GM12878 (cell line): ENCODE results near the gene HSPB3. TPM values are rescaled to one million over a fixed set of nuclear protein-coding genes. Genes with fewer than 3 reads are reported as not detected.

Source experiments
- CTCF ChIP-seq, 3 experiments: IDR thresholded peaks in 2 of 3; conservative IDR thresholded peaks in 1 of 3; 2 replicates each; pipeline ENCODE4 v1.5.1; 2011; ENCODE audit warnings: low read depth in 3 of 3, low read length in 3 of 3, mild to moderate bottlenecking in 3 of 3, control low read depth in 2 of 3, moderate library complexity in 2 of 3, inconsistent platforms in 1 of 3, mixed read lengths in 1 of 3; ENCODE audit not compliant: control insufficient read depth in 2 of 3, insufficient read depth in 1 of 3; ENCODE audit errors: extremely low read depth in 1 of 3
- CUX1 ChIP-seq: IDR thresholded peaks from 2 replicates; pipeline ENCODE4 v1.6.1; 2012; ENCODE audit warnings: improper control_type of control experiment, low read depth, low read length; ENCODE audit not compliant: insufficient replicate concordance
- ESRRA ChIP-seq: IDR thresholded peaks from 2 replicates; pipeline ENCODE4 v1.6.1; 2012; ENCODE audit warnings: mild to moderate bottlenecking, low read length, improper control_type of control experiment
- GABPA ChIP-seq: IDR thresholded peaks from 2 replicates; pipeline ENCODE4 v1.6.1; 2014; ENCODE audit warnings: antibody characterized with exemption, low read depth, mild to moderate bottlenecking, inconsistent platforms
- MLLT1 ChIP-seq: fragments of 450-650 bp; IDR thresholded peaks from 2 replicates; pipeline ENCODE4 v1.6.1; 2016; ENCODE audit warnings: mild to moderate bottlenecking
- MXI1 ChIP-seq: fragments of 150-350 bp; IDR thresholded peaks from 2 replicates; pipeline ENCODE4 v1.6.1; 2011; ENCODE audit warnings: low read depth, mild to moderate bottlenecking, inconsistent platforms, low read length, improper control_type of control experiment
- YY1 ChIP-seq: IDR thresholded peaks from 2 replicates; pipeline ENCODE4 v1.6.1; 2011; ENCODE audit warnings: low read depth, mild to moderate bottlenecking, low read length
- ZBED1 ChIP-seq: IDR thresholded peaks from 2 replicates; pipeline ENCODE4 v1.6.1; 2016; ENCODE audit warnings: borderline replicate concordance
- polyA plus RNA-seq, 11 experiments: library from polyadenylated mRNA; depleted of rRNA in 4 of 11; unstranded in 6 of 11; stranded (reverse) in 5 of 11; fragments of >200 nt; fragmentation: Nextera tagmentation in 4 of 11; fragmentation: Illumina TruSeq in 1 of 11; extraction: Ambion mirVana in 4 of 11; extraction: Trizol in 1 of 11; gene quantifications; 1 replicate in 1 of 11; 2 replicates in 10 of 11; pipeline versions ENCODE4 v1.2.1 to v1.2.3, GENCODE V29; 2011 to 2016; ENCODE audit warnings: inconsistent platforms in 2 of 11, missing spikeins in 2 of 11, low read depth in 1 of 11
- total RNA-seq, 4 experiments: library from RNA; depleted of rRNA in 3 of 4; stranded (reverse); fragments of >200 nt in 3 of 4; fragmentation: Illumina TruSeq in 1 of 4; extraction: Trizol in 1 of 4; gene quantifications; 2 replicates each; pipeline versions ENCODE4 v1.2.1 to v1.2.3, GENCODE V29; 2013 to 2021
- TF ChIP-seq, protein P1 (sequence below): IDR thresholded peaks from 2 replicates; pipeline ENCODE4 v1.6.1; 2011; ENCODE audit warnings: low read depth, mild to moderate bottlenecking, low read length, moderate library complexity, borderline replicate concordance; ENCODE audit errors: extremely low read depth
- TF ChIP-seq, protein P2 (sequence below): fragments of 450-650 bp; conservative IDR thresholded peaks from 2 replicates; pipeline ENCODE4 v1.6.1; 2017; ENCODE audit warnings: mild to moderate bottlenecking, moderate library complexity
- TF ChIP-seq, protein P3 (sequence below): fragments of 450-650 bp; IDR thresholded peaks from 2 replicates; pipeline ENCODE4 v1.6.1; 2016; ENCODE audit warnings: mild to moderate bottlenecking, moderate library complexity, borderline replicate concordance

Gene HSPB3
- total and polyA plus RNA-seq, 10 of the 15 experiments (the other 5 are each of a cell fraction or from before 2014, with no cell fraction given) = 0.11 to 0.60 (median 0.29) TPM; not detected in 7

- TF ChIP-seq CUX1 (no peak), ESRRA (no peak), MLLT1 (no peak), ZBED1 (no peak), CTCF (IDR thresholded peaks at IDR 0.05 in 2 of 3, conservative IDR thresholded peaks at IDR 0.05 in 1 of 3; ENCODE audit: control insufficient read depth in 2 of 3, extremely low read depth in 1 of 3, insufficient read depth in 1 of 3, low read depth in 3 of 3, low read length in 3 of 3) (no peak), YY1 (no peak), GABPA (no peak), MXI1 (no peak)
- TF ChIP-seq, protein P1, sequence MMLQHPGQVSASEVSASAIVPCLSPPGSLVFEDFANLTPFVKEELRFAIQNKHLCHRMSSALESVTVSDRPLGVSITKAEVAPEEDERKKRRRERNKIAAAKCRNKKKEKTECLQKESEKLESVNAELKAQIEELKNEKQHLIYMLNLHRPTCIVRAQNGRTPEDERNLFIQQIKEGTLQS = no peak
- TF ChIP-seq, protein P2, sequence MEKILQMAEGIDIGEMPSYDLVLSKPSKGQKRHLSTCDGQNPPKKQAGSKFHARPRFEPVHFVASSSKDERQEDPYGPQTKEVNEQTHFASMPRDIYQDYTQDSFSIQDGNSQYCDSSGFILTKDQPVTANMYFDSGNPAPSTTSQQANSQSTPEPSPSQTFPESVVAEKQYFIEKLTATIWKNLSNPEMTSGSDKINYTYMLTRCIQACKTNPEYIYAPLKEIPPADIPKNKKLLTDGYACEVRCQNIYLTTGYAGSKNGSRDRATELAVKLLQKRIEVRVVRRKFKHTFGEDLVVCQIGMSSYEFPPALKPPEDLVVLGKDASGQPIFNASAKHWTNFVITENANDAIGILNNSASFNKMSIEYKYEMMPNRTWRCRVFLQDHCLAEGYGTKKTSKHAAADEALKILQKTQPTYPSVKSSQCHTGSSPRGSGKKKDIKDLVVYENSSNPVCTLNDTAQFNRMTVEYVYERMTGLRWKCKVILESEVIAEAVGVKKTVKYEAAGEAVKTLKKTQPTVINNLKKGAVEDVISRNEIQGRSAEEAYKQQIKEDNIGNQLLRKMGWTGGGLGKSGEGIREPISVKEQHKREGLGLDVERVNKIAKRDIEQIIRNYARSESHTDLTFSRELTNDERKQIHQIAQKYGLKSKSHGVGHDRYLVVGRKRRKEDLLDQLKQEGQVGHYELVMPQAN = no peak
- TF ChIP-seq, protein P3, sequence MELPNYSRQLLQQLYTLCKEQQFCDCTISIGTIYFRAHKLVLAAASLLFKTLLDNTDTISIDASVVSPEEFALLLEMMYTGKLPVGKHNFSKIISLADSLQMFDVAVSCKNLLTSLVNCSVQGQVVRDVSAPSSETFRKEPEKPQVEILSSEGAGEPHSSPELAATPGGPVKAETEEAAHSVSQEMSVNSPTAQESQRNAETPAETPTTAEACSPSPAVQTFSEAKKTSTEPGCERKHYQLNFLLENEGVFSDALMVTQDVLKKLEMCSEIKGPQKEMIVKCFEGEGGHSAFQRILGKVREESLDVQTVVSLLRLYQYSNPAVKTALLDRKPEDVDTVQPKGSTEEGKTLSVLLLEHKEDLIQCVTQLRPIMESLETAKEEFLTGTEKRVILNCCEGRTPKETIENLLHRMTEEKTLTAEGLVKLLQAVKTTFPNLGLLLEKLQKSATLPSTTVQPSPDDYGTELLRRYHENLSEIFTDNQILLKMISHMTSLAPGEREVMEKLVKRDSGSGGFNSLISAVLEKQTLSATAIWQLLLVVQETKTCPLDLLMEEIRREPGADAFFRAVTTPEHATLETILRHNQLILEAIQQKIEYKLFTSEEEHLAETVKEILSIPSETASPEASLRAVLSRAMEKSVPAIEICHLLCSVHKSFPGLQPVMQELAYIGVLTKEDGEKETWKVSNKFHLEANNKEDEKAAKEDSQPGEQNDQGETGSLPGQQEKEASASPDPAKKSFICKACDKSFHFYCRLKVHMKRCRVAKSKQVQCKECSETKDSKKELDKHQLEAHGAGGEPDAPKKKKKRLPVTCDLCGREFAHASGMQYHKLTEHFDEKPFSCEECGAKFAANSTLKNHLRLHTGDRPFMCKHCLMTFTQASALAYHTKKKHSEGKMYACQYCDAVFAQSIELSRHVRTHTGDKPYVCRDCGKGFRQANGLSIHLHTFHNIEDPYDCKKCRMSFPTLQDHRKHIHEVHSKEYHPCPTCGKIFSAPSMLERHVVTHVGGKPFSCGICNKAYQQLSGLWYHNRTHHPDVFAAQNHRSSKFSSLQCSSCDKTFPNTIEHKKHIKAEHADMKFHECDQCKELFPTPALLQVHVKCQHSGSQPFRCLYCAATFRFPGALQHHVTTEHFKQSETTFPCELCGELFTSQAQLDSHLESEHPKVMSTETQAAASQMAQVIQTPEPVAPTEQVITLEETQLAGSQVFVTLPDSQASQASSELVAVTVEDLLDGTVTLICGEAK = no peak
Observed at GRCh38 chr5:54440456-54440893, 15.0 kb upstream of the HSPB3 start (continued).
